Dendritic cell treated with granulocyte-macrophage colony-stimulating factor and Interleukin-4, amounts not matched to agents 40 ng/mL and 50 ng/mL, for 4 days (primary cell): ENCODE data around the gene SNAPC1.
A peak's percentile ranks its signal among the peaks of the same experiment; 100 is the strongest.

Experiments used
- H3K27ac Mint-ChIP-seq: one replicate; pipeline ENCODE4 v1.8.0; 2022; ENCODE audit warnings: mild to moderate bottlenecking, mixed read lengths
- H3K27me3 Mint-ChIP-seq: one replicate; pipeline ENCODE4 v1.8.0; 2022; ENCODE audit warnings: mild to moderate bottlenecking, mixed read lengths
- H3K36me3 Mint-ChIP-seq: one replicate; pipeline ENCODE4 v1.8.0; 2022; ENCODE audit warnings: low read depth, mixed read lengths
- H3K4me1 Mint-ChIP-seq: one replicate; pipeline ENCODE4 v1.8.0; 2022; ENCODE audit warnings: low read depth, mixed read lengths
- H3K4me3 Mint-ChIP-seq: one replicate; pipeline ENCODE4 v1.8.0; 2022; ENCODE audit warnings: mild to moderate bottlenecking, moderate library complexity, mixed read lengths
- H3K9me3 Mint-ChIP-seq: one replicate; pipeline ENCODE4 v1.8.0; 2022; ENCODE audit warnings: mixed read lengths
- intact Hi-C: fragments of 100-400 bp; cut with micrococcal nuclease; formaldehyde crosslinking; loops from one replicate; pipeline ENCODE4 v1.15.0; 2022

Gene SNAPC1

DNA sequence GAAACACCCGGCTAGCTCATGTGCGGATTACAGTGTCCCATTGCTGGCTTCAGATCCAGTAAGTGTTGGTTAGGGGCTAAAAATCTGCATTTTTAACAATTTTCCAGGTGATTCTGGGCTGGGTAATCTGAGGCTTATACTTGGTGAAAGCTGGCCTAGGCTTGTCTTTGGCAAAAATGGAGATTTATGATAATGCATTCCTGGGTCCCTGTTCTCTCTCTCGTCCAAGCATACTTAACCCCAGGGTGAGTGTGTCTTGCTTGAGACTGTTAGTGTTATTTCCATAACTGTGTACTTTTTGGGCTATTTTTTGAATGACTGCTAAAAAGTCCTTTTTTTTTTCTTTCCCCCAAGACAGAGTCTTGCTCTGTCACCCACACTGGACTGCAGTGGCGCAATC, 43.2 kb downstream of the SNAPC1 start:
- intact Hi-C loops = no loop called here
- H3K9me3 Mint-ChIP-seq = no peaks in the 10 kb centered on the region
- peaks cover 25% of the 10 kb centered on the region for H3K27me3 Mint-ChIP-seq
- H3K27ac Mint-ChIP-seq = no peak overlapping the region
- H3K4me1 Mint-ChIP-seq = no peaks in the 10 kb centered on the region
- no peaks in the 10 kb centered on the region for H3K36me3 Mint-ChIP-seq
- no peak overlapping the region for H3K4me3 Mint-ChIP-seq

DNA sequence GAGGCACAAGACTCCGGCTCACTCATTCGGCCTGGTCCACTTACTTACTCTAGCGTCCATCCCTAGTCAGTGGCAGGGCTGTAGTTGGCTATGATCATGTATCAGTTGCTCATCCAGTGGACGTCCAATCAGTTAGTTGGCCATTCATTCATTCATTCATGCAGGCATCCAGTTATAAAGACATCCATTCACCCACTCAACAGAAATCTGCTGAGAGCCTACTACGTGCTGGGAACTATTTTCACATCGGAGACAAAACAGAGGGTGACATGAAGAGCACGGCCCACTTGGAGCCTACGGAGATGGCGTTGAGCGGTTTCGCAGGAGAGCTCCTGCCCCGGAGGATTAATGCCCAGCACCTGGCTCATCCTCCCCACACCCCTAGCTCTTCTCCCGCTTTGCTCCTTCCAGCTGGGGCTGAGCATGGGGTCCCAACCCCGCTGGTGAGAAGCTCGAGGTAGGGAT, 49.7 kb downstream of the SNAPC1 start:
- H3K27ac Mint-ChIP-seq = no peak overlapping the region
- no peaks in the 10 kb centered on the region for H3K9me3 Mint-ChIP-seq
- intact Hi-C loops = no loop called here
- no peaks in the 10 kb centered on the region for H3K36me3 Mint-ChIP-seq
- peak overlapping the region; percentile 11 for H3K4me3 Mint-ChIP-seq
- peaks cover 5% of the 10 kb centered on the region for H3K4me1 Mint-ChIP-seq
- H3K27me3 Mint-ChIP-seq = peaks cover 76% of the 10 kb centered on the region

DNA sequence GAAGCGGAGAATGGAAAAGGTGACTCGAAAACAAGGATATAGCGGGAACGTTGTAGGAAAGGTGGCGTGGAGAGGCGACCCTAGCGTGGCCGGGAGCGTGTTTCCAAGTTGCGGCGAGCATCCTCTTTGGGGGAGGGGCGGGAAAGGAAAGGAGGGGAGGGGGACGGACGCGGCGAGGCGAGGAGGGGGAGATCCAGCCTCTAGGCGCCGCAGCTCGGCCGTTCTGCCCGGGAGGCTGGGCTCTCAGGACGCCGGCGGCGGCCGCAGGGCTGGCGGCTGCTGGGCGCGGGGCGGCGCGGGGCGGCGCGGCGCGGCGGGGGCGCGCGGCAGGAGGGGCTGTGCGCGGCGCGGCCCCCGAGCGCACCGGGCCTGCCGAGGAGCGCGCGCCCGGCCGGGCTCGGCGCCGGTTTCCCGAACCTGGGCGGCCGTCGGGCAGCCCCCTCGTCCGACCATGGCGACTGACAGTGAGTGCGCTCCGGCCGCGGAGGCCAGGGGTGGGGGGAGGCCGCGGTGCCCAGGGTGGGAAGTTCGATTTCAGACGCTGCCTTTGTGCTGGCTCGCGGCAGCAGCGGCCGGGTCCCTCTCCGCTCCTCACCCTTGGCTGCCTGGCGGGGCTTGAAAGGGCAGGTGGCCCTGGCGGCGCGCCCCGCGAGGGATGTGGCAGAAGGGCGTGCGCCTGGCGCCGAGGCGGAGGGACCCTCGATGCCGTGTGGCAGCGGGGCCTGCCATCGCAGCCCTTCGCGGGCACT, 50.3 kb downstream of the SNAPC1 start, which contains the start of gene SYT16:
Gene SYT16, plus strand, starts transcription at position 357 of the 749 bp plus-strand sequence.
- intact Hi-C loops = no loop called here

DNA sequence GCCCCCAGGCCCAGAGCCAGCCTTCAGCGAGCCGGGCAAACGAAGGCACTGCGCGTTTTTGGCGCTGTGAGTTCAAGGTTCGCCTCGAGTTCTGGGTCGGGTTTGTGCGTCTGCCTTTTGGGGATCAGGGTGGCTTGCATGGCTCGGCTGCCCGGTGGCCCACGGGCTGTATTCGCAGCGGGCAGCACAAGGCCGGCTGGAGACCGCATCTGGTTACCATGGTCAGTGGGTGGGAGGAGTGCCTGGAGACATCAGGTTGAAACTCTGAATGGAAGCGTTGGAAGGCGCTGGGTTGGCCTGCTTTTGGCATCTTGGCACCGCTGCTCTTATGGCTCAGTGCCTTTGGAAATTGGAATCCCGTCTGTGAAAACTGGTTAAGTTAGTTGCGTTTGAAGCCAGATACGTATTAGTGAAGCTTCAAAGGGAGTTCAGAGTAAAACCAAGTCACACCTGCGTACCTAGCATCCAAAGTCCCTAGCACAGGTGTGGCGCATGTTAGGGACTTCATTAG, 50.9 kb downstream of the SNAPC1 start:
- Mint-ChIP-seq H3K36me3 (no peaks in the 10 kb centered on the region), H3K4me3 (no peak overlapping the region), H3K27me3 (peaks cover 78% of the 10 kb centered on the region), H3K9me3 (no peaks in the 10 kb centered on the region), H3K27ac (no peak overlapping the region), H3K4me1 (peaks cover 5% of the 10 kb centered on the region)
- intact Hi-C loops = no loop called here

More for the DNA sequence above, 50.3 kb downstream of the SNAPC1 start, which contains the start of gene SYT16:
- no peaks in the 10 kb centered on the region for H3K9me3 Mint-ChIP-seq
- no peaks in the 10 kb centered on the region for H3K36me3 Mint-ChIP-seq
- H3K27me3 Mint-ChIP-seq = peaks cover 80% of the 10 kb centered on the region
- H3K27ac Mint-ChIP-seq = no peak within 1 kb of the TSS
- H3K4me3 Mint-ChIP-seq = peak within 1 kb of the TSS; percentile 11
- H3K4me1 Mint-ChIP-seq = peaks cover 5% of the 10 kb centered on the region

DNA sequence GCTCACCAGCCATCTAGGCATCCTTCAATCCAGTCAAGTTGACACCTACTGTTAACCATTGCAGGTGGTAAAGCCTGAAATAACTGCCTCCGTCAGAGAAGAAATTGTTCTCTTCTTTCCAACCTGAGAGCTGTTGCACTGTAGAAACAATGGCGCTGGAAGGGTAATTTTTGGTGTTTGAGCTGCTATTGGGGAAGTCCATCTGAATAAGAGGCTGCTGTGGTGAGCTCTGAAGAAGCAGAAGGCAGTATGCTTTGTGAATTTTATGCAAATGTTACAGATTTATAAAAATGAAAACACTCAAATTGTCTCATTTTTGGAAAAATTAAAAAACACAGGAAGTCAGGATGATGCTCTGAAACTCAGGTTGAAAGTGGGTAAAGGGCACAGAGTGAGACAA, 60.2 kb downstream of the SNAPC1 start:
- no peaks in the 10 kb centered on the region for H3K4me1 Mint-ChIP-seq

DNA sequence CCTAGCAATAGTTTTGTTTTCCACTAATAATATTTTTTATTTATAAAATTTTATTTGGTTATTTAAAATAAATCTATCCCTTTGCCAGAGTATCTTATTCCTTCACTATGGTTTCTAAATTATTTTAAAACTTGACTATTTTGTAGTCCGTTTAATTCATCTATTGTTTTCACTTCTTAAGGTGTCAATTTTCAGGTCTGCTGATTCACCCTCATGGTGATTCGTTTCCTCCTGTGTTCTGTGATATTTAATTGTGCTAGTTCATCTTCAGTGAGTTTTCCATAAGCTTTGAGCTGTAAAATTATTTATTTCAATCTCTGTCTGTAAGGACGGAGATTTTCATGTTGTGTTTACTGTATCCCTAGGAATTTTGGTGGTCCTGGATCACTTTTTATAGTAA, 70.6 kb downstream of the SNAPC1 start:
- Mint-ChIP-seq H3K27ac (no peak overlapping the region), H3K4me3 (no peak overlapping the region), H3K4me1 (no peaks in the 10 kb centered on the region), H3K36me3 (no peaks in the 10 kb centered on the region), H3K27me3 (peaks cover 7% of the 10 kb centered on the region), H3K9me3 (no peaks in the 10 kb centered on the region)
- intact Hi-C loops = loop anchor here (10.0 kb wide), 1 partner anchor 118 kb away; no protein-coding TSS in a partner anchor

More for the DNA sequence above, 60.2 kb downstream of the SNAPC1 start:
- no peak overlapping the region for H3K4me3 Mint-ChIP-seq
- no peaks in the 10 kb centered on the region for H3K36me3 Mint-ChIP-seq
- H3K9me3 Mint-ChIP-seq = no peaks in the 10 kb centered on the region
- intact Hi-C loops = no loop called here
- no peak overlapping the region for H3K27ac Mint-ChIP-seq
- H3K27me3 Mint-ChIP-seq = peaks cover 15% of the 10 kb centered on the region

DNA sequence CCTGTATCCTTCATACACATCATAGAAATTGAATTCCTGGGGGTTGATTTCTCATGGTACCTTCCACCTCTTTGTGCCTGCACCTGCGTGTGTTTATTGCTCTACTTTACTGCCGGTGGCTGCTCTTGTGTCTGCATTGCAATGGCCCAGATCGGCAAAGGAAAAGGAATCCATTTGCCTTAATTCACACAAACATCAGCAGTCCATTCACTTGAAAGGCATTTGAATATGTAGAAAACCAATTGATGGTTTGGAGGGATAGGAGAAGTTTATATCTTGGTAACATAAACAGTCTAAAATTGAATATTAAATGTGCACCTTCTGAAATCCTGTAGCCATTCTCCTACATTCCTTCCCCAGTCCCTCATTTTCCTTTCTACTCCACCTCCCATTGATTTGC, 74.0 kb downstream of the SNAPC1 start:
- Mint-ChIP-seq H3K4me1 (no peaks in the 10 kb centered on the region), H3K27me3 (peaks cover 18% of the 10 kb centered on the region)

DNA sequence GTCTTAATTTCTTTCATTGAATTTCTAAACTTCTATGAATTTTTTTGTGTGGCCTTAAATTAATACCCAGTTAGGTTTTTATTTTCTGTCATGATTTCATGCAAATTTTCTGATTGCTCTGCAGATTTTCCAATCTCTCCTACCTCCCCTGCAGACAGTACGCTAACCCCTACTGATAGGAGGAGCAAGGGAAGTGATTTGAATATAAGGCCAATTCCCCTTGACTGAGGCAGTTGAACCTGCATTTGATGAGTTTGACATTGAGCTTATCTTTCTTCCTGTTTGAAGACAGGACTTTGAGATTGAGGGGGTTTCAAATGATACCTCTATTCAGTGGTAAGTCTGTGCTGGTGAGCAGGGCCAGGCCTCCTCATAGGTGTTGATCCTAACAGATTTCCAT, 74.6 kb downstream of the SNAPC1 start:
- intact Hi-C loops = loop anchor here (1.0 to 10.0 kb wide), 4 partner anchors 122 to 540 kb away; no protein-coding TSS in a partner anchor

More for the DNA sequence above, 74.0 kb downstream of the SNAPC1 start:
- intact Hi-C loops = loop anchor here (10.0 kb wide), 1 partner anchor 121 kb away; no protein-coding TSS in a partner anchor
- H3K9me3 Mint-ChIP-seq = no peaks in the 10 kb centered on the region
- H3K27ac Mint-ChIP-seq = no peak overlapping the region
- H3K4me3 Mint-ChIP-seq = no peak overlapping the region
- H3K36me3 Mint-ChIP-seq = no peaks in the 10 kb centered on the region

DNA sequence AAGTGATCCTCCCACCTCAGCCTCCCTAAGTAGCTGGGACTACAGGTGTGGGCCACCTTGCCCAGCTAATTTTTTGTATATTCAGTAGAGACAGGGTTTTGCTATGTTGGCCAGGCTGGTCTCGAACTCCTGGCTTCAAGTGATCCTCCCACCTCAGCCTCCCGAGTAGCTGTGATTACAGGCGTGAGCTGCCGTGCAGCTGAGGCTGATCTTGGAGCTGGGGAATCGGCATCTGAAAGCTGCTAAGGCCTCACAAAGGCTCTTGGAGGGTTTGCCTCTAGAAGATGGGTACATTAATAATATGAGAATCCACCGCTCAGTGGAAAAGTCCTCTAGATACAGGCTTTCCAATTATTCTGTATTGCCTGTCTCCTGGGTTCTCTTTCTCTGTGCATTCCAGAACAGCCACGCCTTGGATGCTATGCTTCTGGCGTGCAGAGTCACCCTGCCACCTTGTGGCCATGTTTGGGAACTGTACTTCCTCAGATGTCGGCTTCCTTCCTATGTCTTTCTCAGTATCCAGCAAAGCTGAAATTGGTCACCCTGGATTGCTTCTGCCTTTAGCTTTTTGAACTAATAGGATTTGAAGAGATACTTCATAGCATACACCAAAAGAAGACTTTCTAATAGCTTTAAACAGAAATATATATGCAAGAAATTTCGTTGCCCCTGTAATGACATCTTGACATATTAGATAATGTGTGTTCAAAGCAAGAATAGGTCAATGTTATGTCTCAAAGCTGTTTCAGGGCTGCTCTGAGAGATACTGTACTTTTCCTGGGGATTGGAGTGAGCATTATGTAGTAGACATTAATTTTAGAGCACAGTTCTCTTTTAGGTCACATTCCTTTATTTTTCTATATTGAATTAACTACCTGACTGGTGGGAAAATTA, 75.4 kb downstream of the SNAPC1 start:
- Mint-ChIP-seq H3K27me3 (peaks cover 14% of the 10 kb centered on the region), H3K27ac (no peak overlapping the region), H3K4me1 (no peaks in the 10 kb centered on the region)

More for the DNA sequence above, 74.6 kb downstream of the SNAPC1 start:
- H3K4me1 Mint-ChIP-seq = no peaks in the 10 kb centered on the region
- no peak overlapping the region for H3K4me3 Mint-ChIP-seq
- H3K9me3 Mint-ChIP-seq = no peaks in the 10 kb centered on the region
- no peaks in the 10 kb centered on the region for H3K36me3 Mint-ChIP-seq
- peaks cover 17% of the 10 kb centered on the region for H3K27me3 Mint-ChIP-seq
- H3K27ac Mint-ChIP-seq = no peak overlapping the region

DNA sequence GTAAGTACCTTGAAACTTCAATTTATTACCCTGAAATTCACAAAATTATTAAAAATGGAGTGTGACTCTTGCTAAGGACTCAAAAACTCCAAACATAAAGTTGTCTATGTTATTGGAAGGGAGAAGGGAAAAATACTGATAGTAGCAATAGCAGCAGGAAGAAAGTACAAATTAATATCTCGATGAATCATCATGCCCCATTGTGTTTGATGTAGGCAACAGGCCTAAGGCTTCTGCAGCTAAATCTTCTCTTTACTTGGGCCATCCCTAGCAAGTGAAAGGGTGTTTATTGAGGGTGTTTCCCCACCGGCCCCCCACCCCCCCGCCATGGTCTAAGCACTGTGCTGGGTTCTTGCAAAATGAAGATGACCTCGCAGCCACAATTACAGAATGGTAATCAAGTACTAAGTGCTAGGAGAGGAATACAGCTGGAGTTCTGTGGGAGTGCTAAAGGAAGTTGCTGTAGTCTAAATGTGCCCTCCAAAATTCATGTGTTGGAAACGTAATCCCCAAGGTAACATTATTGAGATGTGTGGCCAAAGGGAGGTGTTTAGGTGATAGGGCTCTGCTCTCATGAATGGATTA, 76.5 kb downstream of the SNAPC1 start:
- Mint-ChIP-seq H3K4me1 (no peaks in the 10 kb centered on the region), H3K4me3 (no peak overlapping the region), H3K36me3 (no peaks in the 10 kb centered on the region), H3K9me3 (no peaks in the 10 kb centered on the region), H3K27me3 (peaks cover 14% of the 10 kb centered on the region), H3K27ac (no peak overlapping the region)
- intact Hi-C loops = loop anchor here (10.0 kb wide), 1 partner anchor 124 kb away; no protein-coding TSS in a partner anchor

More for the DNA sequence above, 75.4 kb downstream of the SNAPC1 start:
- no peaks in the 10 kb centered on the region for H3K36me3 Mint-ChIP-seq
- no peaks in the 10 kb centered on the region for H3K9me3 Mint-ChIP-seq
- H3K4me3 Mint-ChIP-seq = no peak overlapping the region
- intact Hi-C loops = loop anchor here (1.0 to 10.0 kb wide), 4 partner anchors 123 to 540 kb away; no protein-coding TSS in a partner anchor

DNA sequence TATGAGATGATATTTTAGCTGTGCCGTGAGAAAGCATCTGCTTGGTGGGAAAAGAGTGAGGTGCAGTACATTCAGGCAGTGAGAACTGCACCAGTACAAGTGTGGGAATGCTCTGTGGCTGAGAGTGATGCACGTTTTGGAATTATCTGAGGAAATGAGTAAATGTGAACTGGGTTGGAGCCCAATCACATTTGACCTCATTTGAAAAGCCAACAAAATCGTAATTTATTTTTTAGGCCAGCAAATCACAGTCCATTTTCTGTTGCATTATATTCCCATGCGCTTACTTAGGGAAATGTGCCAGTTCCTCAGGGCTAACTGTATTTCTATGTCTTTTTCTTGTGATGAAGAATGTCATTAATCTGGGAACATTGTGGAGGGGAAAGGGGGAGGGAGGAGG, 77.3 kb downstream of the SNAPC1 start:
- H3K4me1 Mint-ChIP-seq = no peaks in the 10 kb centered on the region
- intact Hi-C loops = loop anchor here (10.0 kb wide), 1 partner anchor 125 kb away; no protein-coding TSS in a partner anchor

DNA sequence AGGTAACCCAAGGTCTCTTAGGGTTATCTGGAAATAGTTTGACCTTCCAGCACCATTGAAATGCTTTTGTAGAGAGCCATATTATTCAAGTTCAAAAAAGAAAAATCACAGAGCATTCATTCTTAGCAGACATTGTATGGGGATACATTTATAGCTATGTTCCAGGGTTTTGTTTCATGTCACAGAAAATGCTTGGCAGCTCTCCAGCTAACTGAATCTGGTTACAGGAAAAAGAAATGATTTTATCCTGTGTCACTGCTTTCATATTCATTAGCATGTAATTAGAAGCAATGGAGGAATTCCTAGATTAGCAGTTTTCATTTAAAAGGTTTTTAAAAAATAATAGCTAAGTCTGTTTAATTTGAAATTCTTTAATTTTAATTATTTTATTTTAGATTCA, 78.9 kb downstream of the SNAPC1 start:
- intact Hi-C loops = no loop called here
- Mint-ChIP-seq H3K9me3 (no peaks in the 10 kb centered on the region), H3K4me1 (no peaks in the 10 kb centered on the region), H3K4me3 (no peak overlapping the region), H3K27ac (no peak overlapping the region), H3K27me3 (peaks cover 16% of the 10 kb centered on the region), H3K36me3 (no peaks in the 10 kb centered on the region)

More for the DNA sequence above, 77.3 kb downstream of the SNAPC1 start:
- H3K27me3 Mint-ChIP-seq = peaks cover 14% of the 10 kb centered on the region
- no peaks in the 10 kb centered on the region for H3K36me3 Mint-ChIP-seq
- H3K27ac Mint-ChIP-seq = no peak overlapping the region
- no peak overlapping the region for H3K4me3 Mint-ChIP-seq
- no peaks in the 10 kb centered on the region for H3K9me3 Mint-ChIP-seq
